ENCODE results near the gene FGGY. TPM values are rescaled to one million over a fixed set of nuclear protein-coding genes. Genes with fewer than 3 reads are reported as not detected.

Gene FGGY
- total RNA-seq, 1 experiment from 2014 or later = 14.6 TPM

DNA sequence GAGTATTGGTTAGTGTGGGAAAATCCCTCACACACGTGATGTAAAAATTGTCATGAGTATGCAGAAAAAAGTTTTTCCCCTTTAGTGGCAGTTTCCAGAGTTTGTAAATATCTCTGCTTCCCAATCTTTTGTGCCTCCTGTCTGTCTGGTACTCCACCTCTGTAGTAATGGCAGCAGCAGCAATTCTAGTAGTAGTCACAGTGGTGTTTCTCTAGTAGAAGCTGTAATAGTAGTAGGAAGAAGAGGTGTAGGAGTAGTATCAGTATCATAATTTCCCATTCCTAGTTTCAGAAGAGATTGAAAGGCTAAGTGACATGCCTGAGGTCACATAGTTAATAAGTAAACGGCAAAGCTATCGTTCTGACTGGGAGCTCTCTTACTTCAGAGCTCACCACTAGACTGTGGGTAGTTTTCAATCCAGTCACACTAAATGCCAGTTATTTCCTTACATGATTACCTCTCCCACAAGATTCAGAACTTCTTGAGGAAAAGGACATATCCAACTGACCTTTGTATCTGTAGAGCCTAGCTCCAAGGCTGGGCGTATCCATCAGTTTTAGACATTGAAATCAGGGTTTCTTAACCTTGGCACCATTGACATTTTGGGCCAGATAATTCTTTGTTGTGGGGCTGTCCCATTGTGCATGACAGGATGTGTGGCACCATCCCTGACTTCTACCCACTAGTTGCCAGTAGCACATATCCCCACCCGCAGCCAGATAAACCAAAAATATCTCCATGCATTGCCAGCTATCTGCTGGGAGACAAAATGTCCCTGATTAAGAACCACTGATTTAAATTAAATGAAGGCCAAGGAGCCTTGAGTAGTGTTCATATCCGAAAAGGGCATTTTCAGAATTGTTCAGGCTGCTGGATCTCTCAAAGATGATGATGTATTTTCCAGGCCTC, 135.9 kb downstream of the FGGY start:
- Histone ChIP-seq H3K27me3 (ENCODE audit: insufficient read depth, low read length) (no peaks in the 10 kb centered on the region), H3K79me1 (ENCODE audit: insufficient read depth, low read depth, low read length, poor library complexity, severe bottlenecking) (no peaks in the 10 kb centered on the region), H2BK5ac (ENCODE audit: insufficient read length, low read length) (no peak overlapping the region), H3K4ac (ENCODE audit: low read depth, low read length) (no peak overlapping the region), H3K23ac (ENCODE audit: insufficient read length, low read depth, low read length) (no peak overlapping the region), H4K5ac (ENCODE audit: insufficient read length, low read depth, low read length) (no peak overlapping the region), H3K23me2 (ENCODE audit: insufficient read length, low read depth, low read length, poor library complexity, severe bottlenecking) (no peaks in the 10 kb centered on the region), H3K4me1 (ENCODE audit: insufficient read depth, low read length) (no peaks in the 10 kb centered on the region; the same call in 1 of the 2 replicates), H2AFZ (ENCODE audit: low read length) (no peak overlapping the region), H3K9ac (ENCODE audit: extremely low read depth, insufficient read length, low read length) (no peak overlapping the region), H3K14ac (ENCODE audit: insufficient read depth, low read length) (no peak overlapping the region), H3K56ac (ENCODE audit: insufficient read length, low read depth, low read length) (no peak overlapping the region), H2BK20ac (ENCODE audit: low read depth, low read length, poor library complexity, severe bottlenecking) (no peak overlapping the region), H3K4me2 (ENCODE audit: insufficient read depth, insufficient read length, low read length) (no peak overlapping the region), H2BK15ac (ENCODE audit: low read depth, low read length) (no peak overlapping the region), H2BK120ac (ENCODE audit: low read depth, low read length, poor library complexity, severe bottlenecking) (no peak overlapping the region), H4K20me1 (ENCODE audit: control insufficient read depth, insufficient read depth, insufficient read length) (no peaks in the 10 kb centered on the region), H3K79me2 (ENCODE audit: insufficient read depth, low read length) (no peaks in the 10 kb centered on the region), H4K91ac (ENCODE audit: insufficient read length, low read depth, low read length) (no peak overlapping the region), H3K27ac (ENCODE audit: insufficient read length, low read depth, low read length) (no peak overlapping the region), H2AK5ac (ENCODE audit: insufficient read length, low read length) (no peak overlapping the region), H3K18ac (ENCODE audit: insufficient read length, low read depth, low read length) (no peak overlapping the region), H2BK12ac (ENCODE audit: insufficient read length, low read depth, low read length) (no peak overlapping the region), H3K9me3 (ENCODE audit: control insufficient read depth, low read depth, low read length) (no peaks in the 10 kb centered on the region), H4K8ac (replicated peaks; ENCODE audit: insufficient read length, low read depth, low read length) (no peak overlapping the region), H3T11ph (ENCODE audit: low read length) (no peak overlapping the region)
- Mint-ChIP-seq H3K4me3 (no peak overlapping the region), H3K9me3 (no peaks in the 10 kb centered on the region), H3K36me3 (ENCODE audit: insufficient read depth in 1 of 3, low read depth in 3 of 3) (no peaks in the 10 kb centered on the region), H3K27ac (no peak overlapping the region), H3K4me1 (peaks cover 14 to 15% of the 10 kb centered on the region in 2 experiments), H3K27me3 (ENCODE audit: low read depth) (no peaks in the 10 kb centered on the region)
- DNase-seq = no peak
- WGBS (ENCODE audit: extremely low coverage, insufficient read length, low lambda C conversion rate) = no CpG with 5 or more reads among the region's 6 CpGs
- TF ChIP-seq, protein P1, sequence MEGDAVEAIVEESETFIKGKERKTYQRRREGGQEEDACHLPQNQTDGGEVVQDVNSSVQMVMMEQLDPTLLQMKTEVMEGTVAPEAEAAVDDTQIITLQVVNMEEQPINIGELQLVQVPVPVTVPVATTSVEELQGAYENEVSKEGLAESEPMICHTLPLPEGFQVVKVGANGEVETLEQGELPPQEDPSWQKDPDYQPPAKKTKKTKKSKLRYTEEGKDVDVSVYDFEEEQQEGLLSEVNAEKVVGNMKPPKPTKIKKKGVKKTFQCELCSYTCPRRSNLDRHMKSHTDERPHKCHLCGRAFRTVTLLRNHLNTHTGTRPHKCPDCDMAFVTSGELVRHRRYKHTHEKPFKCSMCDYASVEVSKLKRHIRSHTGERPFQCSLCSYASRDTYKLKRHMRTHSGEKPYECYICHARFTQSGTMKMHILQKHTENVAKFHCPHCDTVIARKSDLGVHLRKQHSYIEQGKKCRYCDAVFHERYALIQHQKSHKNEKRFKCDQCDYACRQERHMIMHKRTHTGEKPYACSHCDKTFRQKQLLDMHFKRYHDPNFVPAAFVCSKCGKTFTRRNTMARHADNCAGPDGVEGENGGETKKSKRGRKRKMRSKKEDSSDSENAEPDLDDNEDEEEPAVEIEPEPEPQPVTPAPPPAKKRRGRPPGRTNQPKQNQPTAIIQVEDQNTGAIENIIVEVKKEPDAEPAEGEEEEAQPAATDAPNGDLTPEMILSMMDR (conservative IDR thresholded peaks at IDR 0.05) = no peak
